Measurements from ENCODE around the gene MRPL53. TPM values are rescaled to one million over a fixed set of nuclear protein-coding genes. Genes with fewer than 3 reads are reported as not detected.

The MRPL53 gene
- total RNA-seq, 1 experiment from 2014 or later, result 52.1 TPM

GRCh38 chr2:74424139-74424992 is 48.1 kb downstream of the MRPL53 start (continued):
- TF ChIP-seq JAZF1 (CRISPR knock-in tag; IDR thresholded peaks at IDR 0.05) (no peak), SOX15 (CRISPR knock-in tag; IDR thresholded peaks at IDR 0.05) (no peak), ZNF263 (CRISPR knock-in tag; IDR thresholded peaks at IDR 0.05; ENCODE audit: low read depth) (no peak), TCF7 (CRISPR knock-in tag; IDR thresholded peaks at IDR 0.05; ENCODE audit: low read depth) (no peak), OVOL2 (CRISPR knock-in tag; IDR thresholded peaks at IDR 0.05; ENCODE audit: borderline replicate concordance) (no peak)
- TF ChIP-seq, protein P1, sequence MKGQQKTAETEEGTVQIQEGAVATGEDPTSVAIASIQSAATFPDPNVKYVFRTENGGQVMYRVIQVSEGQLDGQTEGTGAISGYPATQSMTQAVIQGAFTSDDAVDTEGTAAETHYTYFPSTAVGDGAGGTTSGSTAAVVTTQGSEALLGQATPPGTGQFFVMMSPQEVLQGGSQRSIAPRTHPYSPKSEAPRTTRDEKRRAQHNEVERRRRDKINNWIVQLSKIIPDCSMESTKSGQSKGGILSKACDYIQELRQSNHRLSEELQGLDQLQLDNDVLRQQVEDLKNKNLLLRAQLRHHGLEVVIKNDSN (CRISPR knock-in tag; IDR thresholded peaks at IDR 0.05), result no peak

DNA sequence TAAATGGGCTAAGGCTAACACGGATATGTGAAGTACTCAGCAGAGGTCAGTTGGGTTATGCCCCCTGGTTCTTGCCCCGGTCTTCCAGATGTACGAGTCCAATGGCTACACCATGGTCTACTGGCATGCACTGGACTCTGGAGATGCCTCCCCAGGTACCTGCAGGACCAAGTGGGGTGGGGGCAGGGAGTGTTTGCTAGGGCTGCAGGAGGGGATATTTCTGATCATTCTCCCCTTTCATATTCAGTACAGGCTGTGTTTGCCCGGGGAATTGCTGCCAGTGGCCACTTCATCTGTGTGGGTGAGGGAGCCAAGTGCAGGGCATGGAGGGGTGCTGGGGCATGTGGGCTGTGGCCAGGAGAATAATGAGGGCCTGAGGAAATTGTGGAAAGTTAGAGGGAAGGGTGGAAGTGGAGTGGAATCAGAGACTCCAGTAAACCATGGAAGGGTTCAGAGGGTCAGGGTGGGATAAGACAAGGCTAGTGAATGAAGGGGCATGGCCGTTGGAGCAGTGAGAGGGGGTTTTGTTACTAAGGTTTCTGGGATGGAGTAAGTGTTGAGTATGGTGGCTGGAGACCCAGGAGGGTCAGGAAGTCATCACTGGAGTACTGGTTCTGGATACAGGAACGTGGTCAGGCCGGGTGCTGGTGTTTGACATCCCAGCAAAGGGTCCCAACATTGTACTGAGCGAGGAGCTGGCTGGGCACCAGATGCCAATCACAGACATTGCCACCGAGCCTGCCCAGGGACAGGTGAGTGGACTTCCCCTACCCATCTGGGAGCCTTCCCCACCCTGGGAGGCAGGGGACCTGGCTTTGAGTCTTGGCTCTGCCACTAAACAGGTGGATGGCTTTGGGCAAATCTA is 49.0 kb downstream of the MRPL53 start:
- Mint-ChIP-seq H3K4me3 (peak overlapping the region; percentile 99), H3K27ac (no peak overlapping the region), H3K4me1 (peaks cover 14% of the 10 kb centered on the region), H3K27me3 (ENCODE audit: low read depth) (peaks cover 48% of the 10 kb centered on the region), H3K36me3 (peaks cover 34% of the 10 kb centered on the region), H3K9me3 (no peaks in the 10 kb centered on the region)
- DNase-seq (ENCODE audit: low spot score) (no peak), ATAC-seq (no peak)
- TF ChIP-seq ZNF416 (CRISPR knock-in tag; IDR thresholded peaks at IDR 0.05) (0 out of 2 replicates have a peak, but pooled peaks have one; percentile 9), ZNF512 (CRISPR knock-in tag; IDR thresholded peaks at IDR 0.05; ENCODE audit: borderline replicate concordance) (no peak), MLX (CRISPR knock-in tag; IDR thresholded peaks at IDR 0.05) (no peak)
- CTCF ChIA-PET, result no interaction called here
- POLR2A ChIA-PET, result interaction anchor here (0.7 kb wide), 1 partner anchor 35 kb away, joined by 4 read pairs; the partner anchor contains the start of gene WBP1

Other genes starting within 250 kb of the MRPL53 start
- 0.62 to 1.8 TPM (median 1.2 TPM) in 3 replicates for gene SLC4A5, start 129.3 kb downstream of the MRPL53 start, total RNA-seq (2021)
- gene DCTN1, start 92.4 kb downstream of the MRPL53 start, total RNA-seq (2021), result 165 to 179 TPM (median 168 TPM) in 3 replicates
- 2.9 to 3.6 TPM (median 3.3 TPM) in 3 replicates for gene C2orf81, start 51.1 kb downstream of the MRPL53 start, total RNA-seq (2021)
- gene WDR54, start 51.0 kb downstream of the MRPL53 start, total RNA-seq (2021), result 55.2 to 95.7 TPM (median 89.3 TPM) in 3 replicates
- 66.6 to 80.1 TPM (median 67.7 TPM) in 3 replicates for gene RTKN, start 30.7 kb downstream of the MRPL53 start, total RNA-seq (2021)
- gene INO80B, start 17.6 kb downstream of the MRPL53 start, total RNA-seq (2021), result 15.8 to 20.2 TPM (median 17.3 TPM) in 3 replicates
- 66.0 to 86.6 TPM (median 86.0 TPM) in 3 replicates for gene WBP1, start 14.2 kb downstream of the MRPL53 start, total RNA-seq (2021)
- gene MOGS, start 7.3 kb downstream of the MRPL53 start, total RNA-seq (2021), result 63.3 to 73.7 TPM (median 67.6 TPM) in 3 replicates
- gene CCDC142, start 10.3 kb upstream of the MRPL53 start, total RNA-seq (2021), result 10.0 to 14.0 TPM (median 10.4 TPM) in 3 replicates
- 32.6 to 38.3 TPM (median 36.2 TPM) in 3 replicates for gene TTC31, start 10.4 kb upstream of the MRPL53 start, total RNA-seq (2021)
- gene LBX2, start 26.9 kb upstream of the MRPL53 start, total RNA-seq (2021), result 1.0 to 1.8 TPM (median 1.8 TPM) in 3 replicates
- 13.7 to 15.7 TPM (median 15.4 TPM) in 3 replicates for gene PCGF1, start 35.0 kb upstream of the MRPL53 start, total RNA-seq (2021)
- 0.18 to 0.39 TPM (median 0.26 TPM) in 3 replicates for gene TLX2, start 41.8 kb upstream of the MRPL53 start, total RNA-seq (2021)
- gene DQX1, start 53.6 kb upstream of the MRPL53 start, total RNA-seq (2021), result 1.2 to 1.9 TPM (median 1.3 TPM) in 3 replicates
- gene AUP1, start 57.0 kb upstream of the MRPL53 start, total RNA-seq (2021), result 78.1 to 84.9 TPM (median 80.9 TPM) in 3 replicates
- 25.6 to 30.0 TPM (median 26.8 TPM) in 3 replicates for gene HTRA2, start 57.3 kb upstream of the MRPL53 start, total RNA-seq (2021)
- 21.1 to 27.2 TPM (median 23.9 TPM) in 3 replicates for gene LOXL3, start 81.3 kb upstream of the MRPL53 start, total RNA-seq (2021)
- 15.3 to 16.9 TPM (median 15.9 TPM) in 3 replicates for gene DOK1, start 82.0 kb upstream of the MRPL53 start, total RNA-seq (2021)
- 5.9 to 9.2 TPM (median 8.5 TPM) in 3 replicates for gene M1AP, start 175.7 kb upstream of the MRPL53 start, total RNA-seq (2021)
- gene SEMA4F, start 181.6 kb upstream of the MRPL53 start, total RNA-seq (2021), result 5.7 to 7.4 TPM (median 6.3 TPM) in 3 replicates

Measured in WTC11 (cell line).